ENCODE measurements around the gene TRPM3. TPM values are rescaled to one million over a fixed set of nuclear protein-coding genes. Genes with fewer than 3 reads are reported as not detected.

TRPM3 gene
- total RNA-seq, 1 experiment from 2014 or later: 3.9 TPM

GRCh38 chr9:71036501-71036900 is 84.9 kb downstream of the TRPM3 start:
- in situ Hi-C loops (cut with HindIII; ENCODE audit: low pct_unique_long_range_greater_than_20kb, low sequenced_read_pairs): no loop called here
- peak; percentile 65 for DNase-seq (ENCODE audit: low read depth, low spot score)

- no peak for DNase-seq (ENCODE audit: low read depth, low spot score)
- in situ Hi-C loops (cut with HindIII; ENCODE audit: low pct_unique_long_range_greater_than_20kb, low sequenced_read_pairs): no loop called here
Observed at GRCh38 chr9:71032779-71033178, 88.6 kb downstream of the TRPM3 start.

GRCh38 chr9:71025728-71026127 is 95.7 kb downstream of the TRPM3 start:
- in situ Hi-C loops (cut with HindIII; ENCODE audit: low pct_unique_long_range_greater_than_20kb, low sequenced_read_pairs): no loop called here
- DNase-seq (ENCODE audit: low read depth, low spot score): no peak

DNA sequence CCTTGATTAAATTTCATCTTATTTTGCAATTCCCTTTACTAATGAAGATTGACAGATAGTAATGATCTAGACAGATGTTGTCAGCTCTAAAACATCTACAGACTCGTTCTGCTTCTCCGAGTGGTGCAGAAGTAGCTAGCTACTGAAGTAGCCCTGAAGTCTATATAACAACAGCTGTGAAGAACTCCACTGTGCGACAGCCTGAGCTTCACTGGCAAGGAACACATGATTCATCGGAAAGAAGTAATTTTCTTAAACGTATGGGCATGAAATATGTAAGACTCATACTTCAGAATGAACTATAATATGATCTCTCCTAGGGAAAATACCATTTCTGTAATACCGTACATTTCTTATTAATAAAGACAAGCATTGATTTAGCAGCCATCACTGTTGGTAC is 96.2 kb downstream of the TRPM3 start:
- DNase-seq (ENCODE audit: low read depth, low spot score): no peak
- in situ Hi-C loops (cut with HindIII; ENCODE audit: low pct_unique_long_range_greater_than_20kb, low sequenced_read_pairs): no loop called here

DNA sequence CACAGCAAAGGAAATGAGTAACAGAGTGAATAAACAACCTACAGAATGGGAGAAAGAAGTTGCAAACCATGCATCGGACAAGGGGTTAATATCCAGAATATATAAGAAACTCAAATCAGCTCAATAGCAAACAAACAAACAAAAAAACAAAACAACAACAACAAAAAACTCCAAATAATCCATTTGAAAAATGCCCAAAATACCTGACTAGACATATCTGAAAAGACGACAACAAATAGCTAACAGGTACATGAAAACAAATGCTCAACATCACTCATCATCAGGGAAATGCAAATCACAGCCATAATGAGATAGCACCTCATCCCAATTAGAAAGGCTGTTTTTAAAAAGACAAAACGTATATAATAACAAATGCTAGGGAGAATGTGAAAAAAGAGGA is 111.2 kb downstream of the TRPM3 start:
- in situ Hi-C loops (cut with HindIII; ENCODE audit: low pct_unique_long_range_greater_than_20kb, low sequenced_read_pairs): no loop called here
- no peak for DNase-seq (ENCODE audit: low read depth, low spot score)

DNA sequence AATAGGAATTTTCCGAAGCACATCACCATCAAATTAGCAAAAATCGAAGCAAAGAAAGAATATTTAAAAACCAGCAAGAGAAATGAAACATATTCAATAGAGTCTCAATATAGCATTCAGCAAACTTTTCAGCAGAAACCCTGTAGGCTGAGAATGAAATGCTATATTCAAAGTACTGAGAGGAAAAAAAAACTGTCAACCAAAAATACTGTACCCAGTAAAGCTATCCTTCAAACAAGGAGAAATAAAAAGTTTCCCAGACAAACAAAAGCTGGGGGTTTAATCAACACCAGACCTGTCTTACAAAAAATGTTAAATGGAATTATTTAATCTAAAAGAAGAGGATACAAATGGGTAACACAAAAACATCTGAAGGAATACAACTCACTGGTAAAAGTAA is 116.0 kb downstream of the TRPM3 start:
- in situ Hi-C loops (cut with HindIII; ENCODE audit: low pct_unique_long_range_greater_than_20kb, low sequenced_read_pairs): no loop called here
- no peak for DNase-seq (ENCODE audit: low read depth, low spot score)

GRCh38 chr9:71004196-71004595 is 117.2 kb downstream of the TRPM3 start:
- in situ Hi-C loops (cut with HindIII; ENCODE audit: low pct_unique_long_range_greater_than_20kb, low sequenced_read_pairs): no loop called here
- DNase-seq (ENCODE audit: low read depth, low spot score): no peak

- peak; percentile 48 for DNase-seq (ENCODE audit: low read depth, low spot score)
- in situ Hi-C loops (cut with HindIII; ENCODE audit: low pct_unique_long_range_greater_than_20kb, low sequenced_read_pairs): no loop called here
Observed at GRCh38 chr9:71003346-71003745, 118.1 kb downstream of the TRPM3 start.

DNA sequence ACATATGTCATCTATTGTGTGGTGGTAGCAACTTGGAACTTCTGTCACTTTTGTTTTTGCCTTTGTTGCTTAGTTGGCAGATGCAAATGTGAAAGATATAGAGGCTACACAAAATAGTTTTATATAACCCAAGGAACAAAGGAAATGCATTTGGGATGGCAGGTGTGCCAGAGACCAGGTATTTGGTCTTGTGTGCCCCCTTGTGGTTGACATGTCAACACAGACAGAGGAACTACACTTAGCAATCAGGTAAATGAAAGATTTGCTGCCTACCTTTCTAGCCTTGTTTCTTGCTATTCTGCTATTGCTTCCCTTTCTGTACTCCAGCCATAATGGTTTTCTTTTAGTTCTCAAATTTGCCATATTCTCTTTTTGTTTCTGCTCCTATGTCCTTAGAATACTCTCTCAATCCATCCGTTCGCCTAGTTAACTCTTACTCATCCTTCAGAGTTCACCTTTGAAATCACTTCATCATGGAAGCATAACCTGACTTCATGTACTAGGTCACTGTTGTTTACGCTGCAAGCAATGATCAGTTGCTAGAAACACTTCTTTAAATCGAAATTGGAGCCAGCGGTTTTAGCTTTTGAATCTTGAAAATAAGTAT is 119.5 kb downstream of the TRPM3 start:
- DNase-seq (ENCODE audit: low read depth, low spot score): peak; percentile 47
- in situ Hi-C loops (cut with HindIII; ENCODE audit: low pct_unique_long_range_greater_than_20kb, low sequenced_read_pairs): no loop called here

GRCh38 chr9:70998962-70999361 is 122.5 kb downstream of the TRPM3 start:
- no peak for DNase-seq (ENCODE audit: low read depth, low spot score)
- in situ Hi-C loops (cut with HindIII; ENCODE audit: low pct_unique_long_range_greater_than_20kb, low sequenced_read_pairs): no loop called here

DNA sequence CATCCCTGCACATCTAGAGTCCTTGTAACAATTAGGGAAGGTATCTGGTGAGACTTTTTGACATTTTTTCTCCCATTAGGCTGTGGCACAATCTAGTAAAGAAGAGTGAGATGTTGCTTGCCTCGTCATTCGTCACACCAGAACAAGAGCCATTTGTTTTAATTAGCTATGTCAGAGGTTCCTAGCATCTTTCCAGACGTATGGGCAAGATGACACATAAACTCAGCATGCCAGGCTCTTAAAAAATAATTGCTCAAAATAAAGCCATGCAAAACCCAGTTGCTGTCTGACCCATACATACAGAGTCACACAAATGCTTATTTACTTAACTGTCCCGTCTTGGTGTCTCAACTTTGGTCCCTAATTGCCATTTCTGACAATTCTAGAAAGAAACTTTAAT is 125.9 kb downstream of the TRPM3 start:
- in situ Hi-C loops (cut with HindIII; ENCODE audit: low pct_unique_long_range_greater_than_20kb, low sequenced_read_pairs): no loop called here
- DNase-seq (ENCODE audit: low read depth, low spot score): no peak

DNA sequence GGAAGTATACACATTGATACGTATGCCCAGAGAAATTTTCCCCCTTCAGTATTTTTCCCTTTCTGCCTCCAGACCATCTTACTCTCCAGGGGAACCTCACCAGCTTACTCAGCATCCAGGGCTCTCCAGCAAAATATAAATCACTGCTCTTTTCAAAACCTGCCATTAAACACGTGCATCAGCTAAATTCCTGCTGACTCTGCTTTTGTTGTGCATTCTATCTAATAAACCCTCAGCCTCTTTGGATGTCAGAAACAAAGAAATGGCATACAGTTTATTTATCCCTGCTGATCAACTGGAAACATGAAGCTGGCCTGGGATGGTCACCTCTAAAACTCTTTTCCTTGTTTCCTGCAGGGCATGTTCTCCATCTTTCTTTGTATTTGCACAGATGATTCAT is 126.8 kb downstream of the TRPM3 start:
- no peak for DNase-seq (ENCODE audit: low read depth, low spot score)
- in situ Hi-C loops (cut with HindIII; ENCODE audit: low pct_unique_long_range_greater_than_20kb, low sequenced_read_pairs): no loop called here

- in situ Hi-C loops (cut with HindIII; ENCODE audit: low pct_unique_long_range_greater_than_20kb, low sequenced_read_pairs): no loop called here
- peak; percentile 8 for DNase-seq (ENCODE audit: low read depth, low spot score)
Observed at GRCh38 chr9:70988551-70988950, 132.9 kb downstream of the TRPM3 start.

GRCh38 chr9:70987986-70988385 is 133.4 kb downstream of the TRPM3 start:
- in situ Hi-C loops (cut with HindIII; ENCODE audit: low pct_unique_long_range_greater_than_20kb, low sequenced_read_pairs): no loop called here
- no peak for DNase-seq (ENCODE audit: low read depth, low spot score)

DNA sequence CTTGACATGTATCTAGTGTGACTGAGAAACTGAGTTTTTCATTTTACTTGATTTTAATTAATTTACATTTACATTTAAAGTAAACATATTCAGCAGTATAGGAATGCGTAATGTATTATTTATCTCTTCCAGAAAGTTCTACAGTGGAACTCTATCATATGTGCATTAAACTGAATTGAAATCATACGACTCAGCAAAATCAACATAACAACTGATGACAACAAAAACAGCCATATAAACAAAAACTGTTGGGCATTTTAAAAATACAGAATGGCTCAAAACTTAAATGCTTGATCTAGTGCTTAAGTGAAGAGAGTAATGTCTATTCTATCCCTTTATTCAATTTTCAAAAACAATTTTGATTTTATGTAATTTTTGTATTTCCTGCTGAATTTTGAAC is 134.4 kb downstream of the TRPM3 start:
- DNase-seq (ENCODE audit: low read depth, low spot score): no peak
- in situ Hi-C loops (cut with HindIII; ENCODE audit: low pct_unique_long_range_greater_than_20kb, low sequenced_read_pairs): no loop called here

DNA sequence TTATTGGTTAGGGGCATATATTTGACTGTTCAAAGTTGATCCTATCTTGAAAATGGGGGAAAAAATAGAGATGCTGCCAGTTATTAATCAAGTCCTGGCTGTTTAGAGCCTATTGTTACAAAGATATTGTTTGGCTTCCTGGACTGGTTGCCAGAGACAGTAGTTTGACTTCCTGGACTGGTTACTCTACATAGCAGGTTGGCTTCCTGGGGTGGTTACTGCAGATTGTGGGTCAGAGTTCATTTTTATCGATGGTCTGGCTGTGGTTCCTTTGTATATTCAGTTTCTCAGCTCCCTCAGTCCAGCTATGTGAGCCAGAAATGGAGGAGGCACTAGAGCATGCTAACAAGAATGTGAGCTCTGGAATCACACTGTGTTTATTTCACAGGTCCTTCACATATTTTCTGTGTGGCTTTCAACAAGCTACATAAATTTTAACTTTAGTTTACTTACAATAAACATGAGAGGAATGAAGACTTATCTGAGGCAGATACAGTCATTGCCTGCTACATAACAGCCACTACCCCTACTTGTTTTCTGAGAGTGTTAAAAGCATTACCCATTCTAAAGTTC is 137.6 kb downstream of the TRPM3 start:
- in situ Hi-C loops (cut with HindIII; ENCODE audit: low pct_unique_long_range_greater_than_20kb, low sequenced_read_pairs): no loop called here
- DNase-seq (ENCODE audit: low read depth, low spot score): no peak

- in situ Hi-C loops (cut with HindIII; ENCODE audit: low pct_unique_long_range_greater_than_20kb, low sequenced_read_pairs): no loop called here
- DNase-seq (ENCODE audit: low read depth, low spot score): no peak
Observed at GRCh38 chr9:70981312-70981711, 140.1 kb downstream of the TRPM3 start.

DNA sequence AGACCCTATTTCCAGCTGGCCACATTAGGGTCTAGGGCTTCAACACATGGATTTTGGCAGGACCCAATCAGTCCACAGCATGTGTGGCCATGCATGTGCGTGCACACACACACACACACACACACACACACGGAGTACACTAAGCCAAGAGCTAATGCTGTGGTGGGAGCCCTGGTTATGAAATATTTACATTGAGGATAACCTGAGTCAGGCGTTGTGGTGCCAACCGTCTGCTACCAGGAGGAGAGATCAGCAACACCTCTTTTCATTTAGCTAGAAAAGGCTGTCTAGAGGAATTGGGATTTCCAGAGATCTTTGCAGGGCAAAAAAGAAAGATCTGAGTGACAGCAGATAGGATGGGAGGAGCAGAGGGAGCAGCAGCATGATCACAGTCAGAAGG is 141.5 kb downstream of the TRPM3 start:
- no peak for DNase-seq (ENCODE audit: low read depth, low spot score)
- in situ Hi-C loops (cut with HindIII; ENCODE audit: low pct_unique_long_range_greater_than_20kb, low sequenced_read_pairs): no loop called here

DNA sequence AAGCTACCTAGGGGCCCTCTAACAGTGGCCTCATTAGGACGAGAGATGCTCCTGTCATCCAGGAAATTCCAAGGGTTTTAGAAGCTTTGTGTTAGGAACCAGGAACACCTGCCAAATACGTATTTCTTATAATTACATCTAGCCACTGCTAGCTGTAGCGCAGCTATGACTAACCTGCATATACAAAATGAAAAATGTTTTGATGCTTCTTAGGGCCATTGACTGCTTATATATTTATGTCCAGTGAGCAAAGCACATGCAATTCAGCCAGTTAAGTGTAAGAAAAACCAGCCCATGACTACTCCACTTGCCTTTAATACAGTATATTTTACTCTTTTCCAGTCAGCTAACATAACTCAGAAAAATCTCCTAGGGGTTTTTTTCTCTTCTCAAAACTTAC is 143.3 kb downstream of the TRPM3 start:
- DNase-seq (ENCODE audit: low read depth, low spot score): no peak
- in situ Hi-C loops (cut with HindIII; ENCODE audit: low pct_unique_long_range_greater_than_20kb, low sequenced_read_pairs): no loop called here

DNA sequence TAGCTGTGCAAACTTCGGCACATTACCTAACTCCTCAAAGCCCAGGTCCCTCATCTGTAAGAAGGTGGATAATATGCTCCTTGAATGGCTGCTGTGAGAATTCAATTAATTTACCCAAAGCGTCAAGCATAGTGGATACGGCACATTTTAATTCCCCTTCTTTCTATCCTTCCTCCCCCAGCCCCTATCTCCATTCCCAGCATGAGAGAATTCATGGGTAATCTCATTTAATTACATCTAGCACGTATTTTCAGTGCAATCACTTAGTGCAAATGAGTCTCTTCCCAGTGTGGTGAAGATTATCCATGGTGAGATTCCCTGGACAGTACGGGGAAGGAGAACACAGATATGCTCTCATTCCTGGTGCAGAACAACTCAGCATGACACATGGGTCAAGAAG is 145.6 kb downstream of the TRPM3 start:
- in situ Hi-C loops (cut with HindIII; ENCODE audit: low pct_unique_long_range_greater_than_20kb, low sequenced_read_pairs): no loop called here
- DNase-seq (ENCODE audit: low read depth, low spot score): no peak

Data from SK-MEL-5 (cell line).